HG03439 (cell line): ENCODE data around the gene DPAGT1.
"Not testable (repeated sequence)": the region's sequence is repeated elsewhere in the genome, so short reads cannot be mapped to it uniquely, and the experiment has no call there.

Source experiments
- ATAC-seq: cut with Tn5 transposase; IDR thresholded peaks from one replicate; pipeline ENCODE4 v1.9.1; 2021; ENCODE audit warnings: mild to moderate bottlenecking, moderate library complexity; ENCODE audit not compliant: unreplicated experiment

The DPAGT1 gene

GRCh38 chr11:119101759-119102423 is at the start of gene DPAGT1:
Gene DPAGT1 (minus strand): TSS chr11:119101853. CDS start chr11:119101655, 198 bp downstream.
- peak; percentile 72 for ATAC-seq

- ATAC-seq, result no peak
Observed at GRCh38 chr11:119149786-119150275, 48.2 kb upstream of the DPAGT1 start.

GRCh38 chr11:119149018-119149785 is 47.5 kb upstream of the DPAGT1 start, which contains the start of gene ABCG4:
Gene ABCG4 (plus strand): TSS chr11:119149052. CDS start chr11:119149966, 914 bp downstream.
- no peak for ATAC-seq

GRCh38 chr11:119148720-119149017 is 47.0 kb upstream of the DPAGT1 start:
- ATAC-seq, result no peak

- no peak for ATAC-seq
Observed at GRCh38 chr11:119147604-119148333, 46.1 kb upstream of the DPAGT1 start.

GRCh38 chr11:119145551-119145950 is 43.9 kb upstream of the DPAGT1 start:
- no peak for ATAC-seq

GRCh38 chr11:119144825-119145486 is 43.3 kb upstream of the DPAGT1 start:
- ATAC-seq, result no peak

- ATAC-seq, result not testable (repeated sequence)
Observed at GRCh38 chr11:119139276-119139675, 37.6 kb upstream of the DPAGT1 start.

- ATAC-seq, result no peak
Observed at GRCh38 chr11:119134389-119134978, 32.8 kb upstream of the DPAGT1 start.

GRCh38 chr11:119130662-119131061 is 29.0 kb upstream of the DPAGT1 start:
- no peak for ATAC-seq

GRCh38 chr11:119126675-119127268 is 25.1 kb upstream of the DPAGT1 start:
- no peak for ATAC-seq

GRCh38 chr11:119125821-119126220 is 24.2 kb upstream of the DPAGT1 start:
- ATAC-seq, result no peak

- peak; percentile 7 for ATAC-seq
Observed at GRCh38 chr11:119121811-119122124, 20.1 kb upstream of the DPAGT1 start.

- peak; percentile 93 for ATAC-seq
Observed at GRCh38 chr11:119121008-119121810, 19.6 kb upstream of the DPAGT1 start, which contains the start of gene HINFP. Gene HINFP (plus strand): TSS chr11:119121580. CDS start chr11:119126945, 5,365 bp downstream.

- no peak for ATAC-seq
Observed at GRCh38 chr11:119120639-119121007, 19.0 kb upstream of the DPAGT1 start.

GRCh38 chr11:119118946-119119345 is 17.3 kb upstream of the DPAGT1 start:
- no peak for ATAC-seq

- no peak for ATAC-seq
Observed at GRCh38 chr11:119118227-119118626, 16.6 kb upstream of the DPAGT1 start.

- ATAC-seq, result no peak
Observed at GRCh38 chr11:119117004-119117706, 15.5 kb upstream of the DPAGT1 start.

- ATAC-seq, result no peak
Observed at GRCh38 chr11:119116601-119117000, 14.9 kb upstream of the DPAGT1 start.
